Stimulated activated effector memory CD8-positive, alpha-beta T cell treated with anti-CD3 and anti-CD28 coated beads, Interleukin-12 subunit alpha, Interleukin-12 subunit beta, amount 100 ng/mL, for 72 hours (primary cell): ENCODE data around the gene KCNC4.

Source experiments
- ATAC-seq: fragments of 150-1000 bp; cut with Tn5 transposase; 2 replicates; pipeline ENCODE4 v1.10.0; 2021
- DNase-seq, 2 donors: peaks; one replicate each; pipeline ENCODE4 v3.0.0; 2021 to 2022; ENCODE audit warnings: low spot score in 2 of 2
- H3K27ac Mint-ChIP-seq: one replicate; pipeline ENCODE4 v1.8.0; 2022; ENCODE audit warnings: mild to moderate bottlenecking, mixed read lengths
- H3K36me3 Mint-ChIP-seq: one replicate; pipeline ENCODE4 v1.8.0; 2022; ENCODE audit warnings: mild to moderate bottlenecking, mixed read lengths
- H3K4me1 Mint-ChIP-seq: one replicate; pipeline ENCODE4 v1.8.0; 2022; ENCODE audit warnings: mixed read lengths
- H3K4me3 Mint-ChIP-seq: one replicate; pipeline ENCODE4 v1.8.0; 2022; ENCODE audit warnings: mild to moderate bottlenecking, mixed read lengths
- H3K9me3 Mint-ChIP-seq: one replicate; pipeline ENCODE4 v1.8.0; 2022; ENCODE audit warnings: mixed read lengths

The KCNC4 gene

DNA sequence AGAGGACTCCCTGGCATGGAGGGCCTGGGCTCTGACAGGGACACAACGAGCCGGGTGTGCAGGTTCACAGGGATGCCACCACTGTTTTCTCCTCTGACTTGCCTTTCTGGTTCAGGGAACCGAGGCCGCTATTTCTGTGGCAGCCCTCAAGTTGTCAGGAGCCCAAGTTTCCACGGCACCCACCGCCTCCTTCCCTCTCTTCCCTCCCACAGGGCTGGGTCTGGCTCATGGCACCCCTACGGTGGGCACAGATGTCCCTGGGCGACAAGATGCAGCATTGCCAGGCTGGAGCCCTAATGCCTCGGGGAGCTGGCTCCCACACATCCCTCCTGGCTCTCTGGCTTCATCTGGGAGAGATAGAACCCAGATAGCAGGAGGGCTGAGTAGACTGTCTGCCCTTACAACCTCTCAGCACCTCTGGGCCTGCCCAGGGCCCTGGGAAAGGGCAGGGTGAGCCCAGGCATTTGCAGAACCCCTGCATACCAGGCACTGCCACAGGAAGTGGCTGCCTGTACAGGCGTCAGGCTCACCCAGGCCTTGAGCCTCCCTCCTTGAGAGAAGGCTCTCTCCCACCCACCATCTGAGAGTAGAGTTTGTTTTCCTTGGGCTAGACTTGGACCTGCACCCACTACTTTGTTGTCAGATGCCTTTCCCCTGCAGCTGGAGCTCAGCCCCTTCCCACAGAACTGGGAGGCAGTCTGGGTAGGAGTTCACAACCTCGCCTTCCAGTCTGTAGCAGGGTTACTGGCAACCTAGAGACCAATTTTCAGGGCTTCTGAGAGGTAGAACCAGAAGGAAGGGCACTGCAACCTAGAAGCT lies 20.5 kb downstream of the KCNC4 start:
- Mint-ChIP-seq H3K36me3 (peaks cover 14% of the 10 kb centered on the region), H3K4me3 (no peak overlapping the region), H3K27ac (no peak overlapping the region), H3K9me3 (no peaks in the 10 kb centered on the region), H3K4me1 (peaks cover 20% of the 10 kb centered on the region)
- ATAC-seq (no peak), DNase-seq (no peak)

DNA sequence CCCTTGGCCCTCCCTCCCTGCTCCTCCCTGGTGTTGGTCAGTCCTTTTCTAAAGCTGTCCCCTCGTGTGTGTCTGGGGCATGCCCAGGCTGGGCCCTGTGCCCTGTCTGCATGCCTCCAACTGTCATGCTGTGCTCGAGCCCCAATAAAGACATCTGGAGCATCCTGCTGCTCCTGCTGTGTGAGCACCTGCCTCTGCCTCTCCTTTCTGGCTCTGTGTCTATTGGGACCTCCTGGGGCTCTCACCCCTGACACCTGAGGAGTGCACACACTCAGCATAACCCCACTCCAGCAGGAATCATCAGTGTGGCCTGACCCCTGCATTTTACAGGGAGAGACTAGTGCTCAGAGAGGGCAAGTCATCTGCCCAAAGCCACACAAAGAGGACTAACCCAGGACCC lies 23.7 kb downstream of the KCNC4 start:
- Mint-ChIP-seq H3K4me3 (no peak overlapping the region), H3K36me3 (peaks cover 8% of the 10 kb centered on the region), H3K4me1 (peaks cover 38% of the 10 kb centered on the region), H3K9me3 (no peaks in the 10 kb centered on the region), H3K27ac (no peak overlapping the region)
- ATAC-seq = no peak
- DNase-seq = no peak

DNA sequence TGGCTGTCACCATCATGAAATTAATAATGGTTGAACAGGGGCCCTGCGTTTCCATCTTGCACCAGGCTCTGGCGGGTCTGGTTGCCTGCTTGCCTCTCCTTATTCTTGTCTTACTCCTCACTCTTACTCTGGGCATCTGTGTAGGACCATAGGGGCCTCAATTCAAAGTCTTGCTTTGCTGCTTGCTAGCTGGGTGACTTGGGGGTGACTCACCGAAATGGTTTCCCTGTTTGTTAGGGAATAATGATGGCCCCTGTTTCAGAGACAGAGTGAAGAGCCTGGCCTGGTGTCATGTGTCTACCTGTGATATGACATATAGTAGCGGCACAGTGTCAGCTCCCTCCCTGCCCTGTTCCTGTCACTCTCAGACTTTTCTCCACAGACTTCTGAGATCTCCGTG lies 24.6 kb downstream of the KCNC4 start:
- Mint-ChIP-seq H3K36me3 (no peaks in the 10 kb centered on the region), H3K9me3 (no peaks in the 10 kb centered on the region), H3K4me3 (peak overlapping the region; percentile 41), H3K27ac (peak overlapping the region; percentile 87), H3K4me1 (peaks cover 47% of the 10 kb centered on the region)
- ATAC-seq (no peak), DNase-seq (no peak)

DNA sequence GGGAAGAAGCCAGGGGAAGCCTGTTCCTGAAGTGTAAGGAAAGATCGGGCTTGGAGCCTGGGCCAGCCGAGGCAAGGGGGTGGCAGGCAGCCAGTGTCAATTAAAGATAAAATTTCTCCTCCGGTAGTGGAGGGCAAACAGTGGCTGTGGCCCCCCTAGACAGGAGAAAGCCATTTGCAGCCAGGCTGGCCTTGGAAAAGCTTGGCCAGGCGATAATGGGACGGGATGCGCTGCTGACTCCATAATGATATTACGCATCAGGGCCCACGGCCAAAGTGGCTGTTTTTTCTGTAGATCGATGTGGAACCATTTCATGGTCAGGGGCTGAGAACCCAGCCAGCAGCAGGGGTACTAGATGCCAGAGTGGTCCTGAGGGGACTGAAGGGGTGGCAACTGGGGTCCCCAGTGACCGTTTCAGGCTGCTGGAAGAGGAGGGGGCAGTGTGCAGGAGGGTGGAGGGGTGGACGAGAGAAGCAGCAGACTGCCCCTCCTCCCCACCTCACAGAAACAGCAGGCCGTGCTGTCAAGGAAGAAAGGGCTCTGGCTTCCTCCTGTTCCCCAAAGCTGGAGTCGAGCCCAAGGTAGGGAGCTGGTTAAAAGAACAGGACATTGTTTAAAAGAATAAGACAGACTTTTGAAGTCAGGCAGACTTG lies 25.2 kb downstream of the KCNC4 start:
- ATAC-seq (no peak), DNase-seq (no peak)
- Mint-ChIP-seq H3K9me3 (no peaks in the 10 kb centered on the region), H3K36me3 (no peaks in the 10 kb centered on the region), H3K4me1 (peaks cover 50% of the 10 kb centered on the region), H3K27ac (peak overlapping the region; percentile 87), H3K4me3 (peak overlapping the region; percentile 41)

DNA sequence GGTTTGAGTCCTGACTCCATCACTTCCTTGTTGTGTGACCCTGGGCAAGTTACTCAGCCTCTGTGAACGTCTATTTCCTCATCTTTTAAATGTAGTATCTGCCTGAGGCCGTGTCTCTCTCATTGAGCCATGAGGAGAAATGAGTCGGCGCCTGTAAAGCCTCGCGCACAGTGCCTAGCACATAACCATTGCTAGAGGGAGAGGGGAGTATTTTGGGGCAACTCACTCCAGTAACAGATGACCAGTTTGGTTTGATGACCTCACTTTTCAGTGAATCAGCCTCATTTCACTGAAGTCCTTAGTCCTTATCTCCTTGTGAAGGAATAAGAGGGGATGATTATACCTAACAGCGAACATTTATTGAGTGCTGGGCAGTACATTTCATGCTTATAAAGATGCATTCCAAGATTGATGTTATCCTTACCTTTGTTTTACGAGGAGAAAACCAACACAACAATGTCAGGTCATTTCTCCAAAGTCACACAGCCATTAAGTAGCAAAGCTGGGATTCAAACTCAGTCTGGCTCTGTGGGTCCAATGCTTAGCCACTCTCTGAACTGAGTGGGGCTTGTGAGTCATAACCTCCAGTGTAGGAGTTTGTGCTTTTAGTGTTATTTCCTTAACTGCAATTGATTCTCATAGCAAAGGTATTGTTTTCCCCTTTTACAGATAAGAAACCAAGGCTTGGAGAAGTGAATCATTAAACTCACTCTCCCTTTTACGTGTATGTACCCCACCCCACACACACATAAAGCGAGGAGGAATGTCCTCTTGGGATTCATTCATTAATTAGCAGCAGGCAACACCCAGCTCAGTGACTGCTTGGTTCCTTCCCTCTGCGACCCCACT lies 25.9 kb downstream of the KCNC4 start:
- ATAC-seq = peak; percentile 92
- H3K4me3 Mint-ChIP-seq = peak overlapping the region; percentile 41
- no peaks in the 10 kb centered on the region for H3K9me3 Mint-ChIP-seq
- no peaks in the 10 kb centered on the region for H3K36me3 Mint-ChIP-seq
- DNase-seq = peak in 1 of 2 donors; percentile 74
- H3K27ac Mint-ChIP-seq = peak overlapping the region; percentile 87
- peaks cover 50% of the 10 kb centered on the region for H3K4me1 Mint-ChIP-seq

DNA sequence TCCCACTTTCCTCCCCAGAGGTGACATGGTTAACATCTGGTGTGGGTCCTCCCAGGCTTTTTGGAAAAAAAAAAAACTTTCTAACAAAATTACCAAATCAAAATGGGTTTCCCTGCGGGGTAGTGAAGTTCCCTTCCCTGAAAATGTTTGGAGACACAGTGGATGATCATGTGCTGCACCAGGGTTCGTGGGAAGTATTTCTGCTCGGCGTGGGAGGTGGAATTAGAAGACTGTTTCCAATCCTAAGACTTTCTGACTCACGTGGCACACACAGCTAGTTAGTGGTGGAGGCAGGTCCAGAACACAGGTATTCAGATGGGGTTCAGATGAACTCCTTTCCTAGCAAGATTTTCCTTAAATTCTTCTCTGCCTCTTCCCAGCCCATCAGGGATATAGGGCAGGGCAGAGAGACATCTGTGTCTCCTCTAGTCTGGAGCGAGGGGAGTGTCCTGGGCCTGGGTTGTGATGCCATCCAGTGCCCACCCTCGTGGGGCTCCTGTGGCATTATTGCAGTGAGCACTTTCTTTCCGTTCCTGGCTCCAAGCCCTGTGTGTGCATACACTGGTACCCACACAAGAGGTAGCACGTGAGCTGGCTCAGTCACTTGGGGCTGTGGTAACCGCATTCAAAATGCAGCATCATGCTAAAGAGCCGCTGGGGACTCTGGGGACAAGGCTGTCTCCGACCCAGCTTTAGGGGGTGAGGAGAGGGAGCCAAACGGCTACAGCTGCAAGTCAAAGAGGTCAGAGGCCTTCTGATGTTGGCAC lies 27.5 kb downstream of the KCNC4 start:
- Mint-ChIP-seq H3K4me3 (no peak overlapping the region), H3K4me1 (peaks cover 50% of the 10 kb centered on the region), H3K36me3 (no peaks in the 10 kb centered on the region), H3K9me3 (no peaks in the 10 kb centered on the region), H3K27ac (no peak overlapping the region)
- ATAC-seq (no peak), DNase-seq (no peak)

DNA sequence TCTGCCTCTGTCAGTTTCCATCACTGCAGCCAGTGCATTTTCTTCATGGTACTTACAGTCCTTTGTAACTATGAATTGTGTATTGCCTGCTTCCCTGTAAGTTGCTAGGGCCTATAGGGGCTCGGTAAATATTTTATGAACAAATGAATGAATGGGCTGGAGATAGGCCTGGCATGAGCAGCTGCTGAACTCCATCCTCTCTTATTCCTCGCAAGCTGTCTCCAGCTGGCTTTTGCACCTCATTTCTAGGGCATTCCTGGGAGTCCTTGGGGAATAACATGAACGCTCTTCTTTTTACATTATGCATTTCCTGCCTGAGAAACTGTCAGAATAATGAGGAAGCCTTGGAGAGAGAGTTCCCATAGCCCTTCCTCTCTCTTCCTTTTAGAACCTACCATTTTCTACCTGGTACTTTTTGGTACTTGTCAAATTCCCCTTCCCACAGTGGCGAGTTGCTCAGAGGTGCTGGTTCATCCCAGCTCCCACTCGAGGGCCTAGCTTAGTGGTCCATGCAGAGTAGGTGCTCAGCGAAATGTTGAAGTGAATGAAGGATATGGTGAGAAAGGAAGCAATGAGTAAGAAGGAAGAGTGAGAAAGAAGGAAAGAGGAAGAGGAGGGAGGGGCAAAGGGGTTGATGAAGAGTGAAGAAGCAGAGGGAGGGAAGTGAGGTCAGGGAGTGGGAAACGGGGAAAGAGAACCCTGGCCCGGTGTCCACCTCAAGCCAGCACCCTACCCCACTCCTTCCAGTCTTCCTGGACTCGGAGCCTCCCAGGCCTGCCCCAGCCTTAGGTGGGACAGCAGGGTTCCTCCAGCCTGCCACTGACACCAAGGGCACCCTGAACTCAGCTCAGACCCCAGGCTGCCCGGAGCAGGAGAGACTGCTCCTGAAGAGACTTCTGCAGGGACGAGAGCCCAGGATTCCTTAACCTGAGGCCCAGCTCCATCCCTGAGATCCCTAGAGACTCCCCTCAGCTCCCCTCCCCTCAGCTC lies 29.6 kb downstream of the KCNC4 start:
- no peaks in the 10 kb centered on the region for H3K9me3 Mint-ChIP-seq
- no peak for DNase-seq
- peaks cover 47% of the 10 kb centered on the region for H3K4me1 Mint-ChIP-seq
- no peaks in the 10 kb centered on the region for H3K36me3 Mint-ChIP-seq
- no peak for ATAC-seq
- no peak overlapping the region for H3K27ac Mint-ChIP-seq
- no peak overlapping the region for H3K4me3 Mint-ChIP-seq

DNA sequence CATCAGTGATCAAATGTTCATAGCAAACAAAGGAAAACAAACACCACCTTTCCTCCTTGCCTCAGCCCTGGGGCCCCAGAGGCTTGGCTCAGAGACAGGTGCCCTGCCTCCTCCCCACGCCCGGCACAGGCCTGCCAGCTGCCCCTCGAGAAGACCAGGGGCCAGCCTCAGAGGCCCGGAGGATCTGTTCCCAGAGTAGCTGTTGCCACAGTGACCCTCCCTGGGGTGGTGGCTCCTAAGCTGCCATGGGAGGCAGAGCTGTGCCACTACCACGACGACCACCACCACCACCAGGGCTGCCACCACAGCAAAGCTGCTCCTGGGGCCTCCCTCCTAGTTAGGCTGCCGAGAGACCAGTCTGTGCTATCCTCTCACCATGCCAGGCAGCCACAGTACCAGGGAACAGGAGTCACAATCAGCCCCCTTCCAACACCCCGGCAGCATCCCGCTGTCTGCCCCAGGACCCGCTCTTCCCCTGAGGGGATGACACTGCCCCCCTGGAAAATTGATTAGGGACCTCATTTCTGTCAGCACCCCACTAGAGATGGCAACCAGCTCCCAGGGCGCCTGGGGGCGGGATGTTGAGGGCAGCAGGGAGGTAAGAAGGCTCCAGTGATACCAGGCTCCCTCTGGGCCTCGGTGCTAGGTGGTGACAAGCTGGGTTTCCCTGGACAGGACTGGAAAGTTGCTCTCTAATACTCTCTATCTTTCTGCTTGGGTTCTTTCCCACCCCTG lies 30.5 kb downstream of the KCNC4 start:
- no peaks in the 10 kb centered on the region for H3K9me3 Mint-ChIP-seq
- ATAC-seq (no peak), DNase-seq (no peak)
- H3K27ac Mint-ChIP-seq = no peak overlapping the region
- no peak overlapping the region for H3K4me3 Mint-ChIP-seq
- peaks cover 38% of the 10 kb centered on the region for H3K4me1 Mint-ChIP-seq
- no peaks in the 10 kb centered on the region for H3K36me3 Mint-ChIP-seq

DNA sequence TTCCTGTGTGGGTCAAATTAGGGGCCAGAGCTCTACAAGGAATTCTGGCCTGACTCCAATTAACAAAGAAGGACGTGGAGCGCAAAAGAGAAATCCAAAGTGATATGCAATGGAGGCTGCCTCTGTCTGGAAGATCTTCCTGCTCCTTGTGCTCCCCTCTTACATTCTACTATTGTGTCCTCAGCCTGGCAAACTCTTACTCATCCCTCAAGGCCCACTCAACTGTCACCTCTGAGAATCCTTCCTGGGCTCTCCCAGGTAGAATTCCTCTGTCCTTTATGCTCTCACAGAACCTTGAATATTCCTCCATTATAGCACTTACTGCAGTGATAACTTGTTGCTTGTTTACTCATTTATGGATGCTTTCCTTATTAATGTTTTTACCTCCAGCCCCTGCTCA lies 31.4 kb downstream of the KCNC4 start:
- DNase-seq (no peak), ATAC-seq (no peak)
- Mint-ChIP-seq H3K27ac (no peak overlapping the region), H3K4me3 (no peak overlapping the region), H3K9me3 (no peaks in the 10 kb centered on the region), H3K4me1 (peaks cover 29% of the 10 kb centered on the region), H3K36me3 (no peaks in the 10 kb centered on the region)

DNA sequence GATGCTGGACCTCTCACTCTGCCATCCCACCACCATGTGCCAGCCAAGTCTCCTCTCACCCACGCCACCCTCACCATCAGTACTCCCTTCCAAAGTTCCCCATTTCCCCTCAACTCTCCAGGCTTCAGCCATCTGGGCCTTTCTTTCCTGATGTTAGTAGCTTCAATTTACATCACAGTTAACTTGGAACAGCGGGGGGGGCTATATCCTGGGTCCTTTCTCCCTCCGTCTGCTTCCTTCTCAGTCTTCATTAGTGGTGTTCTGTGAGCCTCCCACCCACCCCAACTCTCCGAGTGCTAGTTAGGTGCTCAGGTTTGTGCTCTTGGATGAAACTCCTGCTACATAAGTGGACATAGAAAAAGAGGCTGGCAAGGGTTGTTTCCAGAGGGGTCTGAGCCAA lies 31.9 kb downstream of the KCNC4 start:
- Mint-ChIP-seq H3K9me3 (no peaks in the 10 kb centered on the region), H3K27ac (no peak overlapping the region), H3K4me1 (peaks cover 27% of the 10 kb centered on the region), H3K4me3 (no peak overlapping the region), H3K36me3 (no peaks in the 10 kb centered on the region)
- no peak for DNase-seq
- ATAC-seq = no peak

DNA sequence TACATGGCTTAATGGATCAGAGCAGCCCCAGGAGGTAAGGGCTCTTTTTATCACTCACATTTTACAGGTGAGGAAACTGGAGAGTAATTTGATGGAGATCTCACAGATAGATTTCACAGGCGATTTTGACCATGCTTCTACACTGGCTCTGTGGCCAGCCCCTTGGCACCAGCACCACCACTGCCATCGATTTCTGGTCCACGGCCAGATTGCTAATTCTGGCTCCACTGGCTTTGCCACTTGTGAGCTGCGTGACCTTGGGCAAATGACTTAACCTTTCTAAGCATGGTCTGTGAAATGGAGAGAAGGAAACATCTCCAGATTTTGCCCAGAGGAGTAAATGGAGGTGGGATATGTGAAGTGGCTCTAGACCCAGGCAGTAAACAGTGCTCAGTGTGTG lies 32.6 kb downstream of the KCNC4 start:
- no peak for DNase-seq
- Mint-ChIP-seq H3K4me1 (peaks cover 27% of the 10 kb centered on the region), H3K36me3 (no peaks in the 10 kb centered on the region), H3K4me3 (no peak overlapping the region), H3K9me3 (no peaks in the 10 kb centered on the region), H3K27ac (peak overlapping the region; percentile 69)
- no peak for ATAC-seq

DNA sequence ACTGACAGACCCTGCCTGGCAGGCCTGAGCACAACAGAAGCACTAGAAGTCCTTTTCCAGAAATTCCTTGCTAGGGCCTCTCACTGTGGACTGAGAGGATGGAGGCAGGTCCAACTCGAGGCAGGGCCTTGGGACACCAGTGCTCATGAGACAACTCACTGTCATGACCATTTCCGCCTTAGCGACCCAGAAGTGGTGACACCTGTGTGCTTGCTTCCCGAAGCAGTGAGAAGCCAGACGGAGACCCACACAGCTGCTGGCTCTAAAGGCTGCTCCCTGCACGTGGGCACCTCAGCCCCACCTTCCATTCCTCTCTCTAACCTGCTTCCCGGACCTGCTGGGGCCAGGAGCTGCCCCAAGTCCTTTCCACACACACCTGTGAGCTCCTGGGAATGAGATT lies 33.0 kb downstream of the KCNC4 start:
- H3K9me3 Mint-ChIP-seq = no peaks in the 10 kb centered on the region
- H3K4me3 Mint-ChIP-seq = no peak overlapping the region
- peaks cover 27% of the 10 kb centered on the region for H3K4me1 Mint-ChIP-seq
- no peaks in the 10 kb centered on the region for H3K36me3 Mint-ChIP-seq
- ATAC-seq (no peak), DNase-seq (no peak)
- peak overlapping the region; percentile 69 for H3K27ac Mint-ChIP-seq

DNA sequence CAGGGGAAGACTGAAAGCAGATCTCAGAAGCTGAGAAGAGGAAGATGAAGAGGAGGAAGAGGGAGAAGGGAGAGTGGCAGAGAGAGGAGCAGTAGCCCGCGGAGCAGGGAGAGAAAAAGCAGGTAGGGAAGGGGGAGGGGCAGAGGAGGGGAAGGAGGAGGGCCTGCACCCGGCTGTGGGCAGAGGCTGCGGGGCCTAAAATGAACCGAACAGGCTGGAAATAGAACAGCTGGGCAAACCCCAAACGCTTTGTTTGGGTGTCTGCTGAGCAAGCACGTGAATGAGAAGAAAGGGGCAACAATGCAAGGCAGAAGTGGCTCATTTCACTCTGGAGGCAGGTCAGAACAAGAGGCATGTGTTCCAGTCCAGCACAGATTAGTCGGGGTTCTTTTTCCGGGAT lies 33.5 kb downstream of the KCNC4 start:
- DNase-seq = no peak
- Mint-ChIP-seq H3K4me3 (no peak overlapping the region), H3K9me3 (no peaks in the 10 kb centered on the region), H3K27ac (peak overlapping the region; percentile 69), H3K36me3 (no peaks in the 10 kb centered on the region), H3K4me1 (peaks cover 23% of the 10 kb centered on the region)
- ATAC-seq = peak; percentile 42
